GM18498 (cell line): ENCODE measurements around the gene CEP290.
A peak's percentile ranks its signal among the peaks of the same experiment; 100 is the strongest.
"Not testable (repeated sequence)": the region's sequence is repeated elsewhere in the genome, so short reads cannot be mapped to it uniquely, and the experiment has no call there.

Experiments used
- ATAC-seq: cut with Tn5 transposase; IDR thresholded peaks from one replicate; pipeline ENCODE4 v1.9.1; 2021; ENCODE audit warnings: mild to moderate bottlenecking, moderate library complexity; ENCODE audit not compliant: unreplicated experiment

CEP290 gene

DNA sequence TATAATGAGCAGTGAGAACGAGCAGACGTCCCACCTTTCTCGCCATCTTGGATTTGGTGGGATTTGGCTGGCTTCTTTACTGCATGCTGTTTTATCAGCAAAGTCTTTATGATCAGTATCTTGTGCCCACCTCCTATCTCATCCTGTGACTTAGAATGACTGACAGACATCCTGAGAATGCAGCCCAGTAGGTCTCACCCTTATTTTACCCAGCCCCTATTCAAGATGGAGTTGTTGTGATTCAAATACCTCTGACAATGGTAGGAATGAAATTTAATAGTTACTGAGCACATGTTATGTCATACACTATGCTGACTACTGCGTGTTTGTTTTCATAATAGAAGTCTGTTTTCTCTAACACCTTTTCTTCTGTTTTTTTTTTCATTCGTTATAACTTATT lies 2.1 kb upstream of the CEP290 start:
- ATAC-seq, result no peak

DNA sequence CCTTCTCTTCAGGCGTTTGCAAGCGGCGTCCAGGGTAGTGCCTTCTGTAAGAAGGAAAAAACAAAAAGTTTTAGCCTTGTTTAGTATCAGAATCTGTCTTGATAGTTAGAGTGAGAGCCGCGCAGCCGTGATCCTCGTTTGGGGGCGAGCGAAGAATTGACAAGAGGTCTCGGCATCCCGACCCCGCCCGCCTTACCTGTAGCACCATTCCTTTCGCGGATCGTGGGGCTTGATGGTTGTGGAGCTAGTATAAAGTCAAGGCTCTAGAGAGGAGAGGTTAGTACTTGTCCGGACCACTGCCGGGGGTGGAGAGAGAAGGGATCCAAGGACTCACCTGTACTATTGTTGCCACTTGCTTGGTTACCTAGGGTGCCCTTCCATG lies 713 bp upstream of the CEP290 start:
- ATAC-seq, result peak; percentile 8

DNA sequence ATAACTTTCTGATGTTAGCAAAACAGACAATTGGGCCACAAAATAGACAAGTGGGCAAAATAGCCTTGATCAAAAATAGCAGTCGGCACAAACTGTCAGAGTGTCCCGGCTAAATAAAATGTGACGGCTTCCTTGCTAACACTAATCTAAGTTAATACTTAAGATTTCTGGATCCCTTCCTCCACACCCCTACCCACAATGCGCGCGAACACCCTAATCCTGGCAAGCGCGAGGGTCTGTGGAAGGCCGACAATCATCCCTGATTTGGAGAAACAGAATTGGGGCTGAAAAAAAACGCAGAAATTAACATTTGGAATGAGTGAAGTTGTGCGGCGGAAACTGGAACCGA lies 489 bp downstream of the CEP290 start:
- no peak for ATAC-seq

DNA sequence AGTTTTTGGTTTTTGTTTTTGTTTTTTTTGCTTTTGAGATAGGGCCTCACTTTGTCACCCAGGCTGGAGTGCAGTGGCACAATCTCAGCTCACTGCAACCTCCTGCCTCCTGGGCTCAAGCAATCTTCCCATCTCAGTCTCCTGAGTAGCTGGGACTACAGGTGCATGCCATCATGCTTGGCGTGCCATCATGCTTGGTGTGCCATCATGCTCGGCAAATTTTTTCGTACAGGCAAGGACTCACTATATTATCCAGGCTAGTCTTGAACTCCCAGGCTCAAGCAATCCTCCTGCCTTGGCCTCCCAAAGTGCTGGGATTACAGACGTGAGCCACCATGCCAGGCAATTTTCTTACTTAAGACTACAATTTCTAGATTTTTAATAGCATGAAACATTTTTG lies 2.2 kb downstream of the CEP290 start:
- ATAC-seq, result not testable (repeated sequence)

DNA sequence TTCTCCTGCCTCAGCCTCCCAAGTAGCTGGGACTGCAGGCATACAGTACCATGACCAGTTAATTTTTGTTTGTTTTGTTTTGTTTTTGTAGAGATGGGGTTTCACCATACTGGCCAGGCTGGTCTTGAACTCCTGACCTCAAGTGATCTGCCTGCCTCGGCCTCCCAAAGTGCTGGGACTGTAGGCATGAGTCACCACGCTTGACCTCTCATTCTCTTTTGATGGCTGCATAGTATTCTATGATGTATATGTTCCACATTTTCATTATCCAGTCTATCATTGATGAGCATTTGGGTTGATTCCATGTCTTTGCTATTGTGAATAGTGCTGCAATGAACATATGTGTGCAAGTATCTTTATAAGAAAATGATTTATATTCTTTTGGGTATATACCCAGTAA lies 8.7 kb downstream of the CEP290 start:
- ATAC-seq, result not testable (repeated sequence)

DNA sequence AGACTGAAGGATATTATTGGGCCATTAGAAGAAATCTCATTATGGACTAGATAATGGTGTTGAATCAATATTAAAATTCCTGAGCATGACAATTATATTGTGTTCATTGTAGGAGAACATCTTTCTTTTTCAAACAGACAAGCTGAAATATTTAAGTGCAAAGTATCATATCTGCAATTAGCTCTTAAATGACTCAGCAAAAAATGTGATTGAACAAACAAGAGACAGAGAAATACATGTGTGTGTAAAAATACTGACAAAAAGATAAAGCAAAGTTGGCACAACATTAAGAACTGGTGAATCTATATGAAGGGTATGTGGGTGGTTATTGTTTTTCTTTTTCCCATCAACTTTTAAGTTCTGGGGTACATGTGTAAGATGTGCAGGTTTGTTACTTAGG lies 9.5 kb downstream of the CEP290 start:
- no peak for ATAC-seq

DNA sequence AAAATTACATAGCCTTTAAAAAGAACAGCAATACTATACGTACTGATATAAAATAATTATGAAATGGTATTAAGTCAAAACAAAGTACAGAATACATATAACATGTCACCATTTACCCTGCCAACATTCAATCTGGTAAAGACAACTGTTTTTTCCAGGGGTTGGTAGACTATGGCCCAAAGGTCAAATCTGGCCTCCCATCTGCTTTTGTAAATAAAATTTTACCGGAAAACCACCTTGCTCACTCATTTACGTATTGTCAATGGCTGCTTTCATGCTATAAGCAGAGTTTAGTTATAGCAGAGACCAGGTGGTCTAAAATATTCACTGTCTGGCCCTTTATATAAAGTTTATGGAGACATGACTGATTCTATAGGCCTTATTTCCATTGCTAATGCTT lies 14.0 kb downstream of the CEP290 start:
- no peak for ATAC-seq

DNA sequence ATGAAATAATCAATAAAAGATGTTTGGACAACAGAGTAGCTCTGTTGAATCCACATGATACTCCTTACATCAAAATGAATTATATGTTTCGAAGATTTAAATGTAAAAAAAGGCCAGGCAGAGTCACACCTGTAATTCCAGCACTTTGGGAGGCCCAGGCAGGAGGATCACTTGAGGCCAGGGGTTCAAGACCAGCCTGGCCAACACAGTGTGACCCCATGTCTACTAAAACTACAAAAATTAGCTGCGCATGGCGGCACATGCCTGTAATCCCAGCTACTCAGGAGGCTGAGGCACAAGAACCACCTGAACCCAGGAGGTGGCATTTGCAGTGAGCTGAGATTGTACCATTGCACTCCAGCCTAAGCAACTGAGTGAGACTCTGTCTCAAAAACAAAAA lies 14.8 kb downstream of the CEP290 start:
- no peak for ATAC-seq

DNA sequence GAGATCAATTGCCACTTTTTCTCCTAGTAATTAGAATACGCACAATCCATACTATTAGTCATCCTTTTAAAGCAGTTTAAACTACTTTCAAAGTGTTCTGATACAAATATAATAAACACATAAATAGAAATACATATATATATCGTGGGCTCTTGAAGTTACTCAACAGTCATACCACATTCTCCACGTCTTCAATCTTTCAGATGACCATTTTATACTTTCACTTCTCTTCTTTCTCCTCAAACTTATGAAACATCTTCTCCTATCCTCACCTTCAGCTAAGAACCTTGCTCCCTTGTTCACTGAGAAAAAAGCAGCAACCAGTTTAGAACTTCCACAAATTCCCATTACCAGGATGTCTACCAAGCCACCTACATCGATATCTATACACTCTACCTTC lies 19.2 kb downstream of the CEP290 start:
- ATAC-seq, result no peak

DNA sequence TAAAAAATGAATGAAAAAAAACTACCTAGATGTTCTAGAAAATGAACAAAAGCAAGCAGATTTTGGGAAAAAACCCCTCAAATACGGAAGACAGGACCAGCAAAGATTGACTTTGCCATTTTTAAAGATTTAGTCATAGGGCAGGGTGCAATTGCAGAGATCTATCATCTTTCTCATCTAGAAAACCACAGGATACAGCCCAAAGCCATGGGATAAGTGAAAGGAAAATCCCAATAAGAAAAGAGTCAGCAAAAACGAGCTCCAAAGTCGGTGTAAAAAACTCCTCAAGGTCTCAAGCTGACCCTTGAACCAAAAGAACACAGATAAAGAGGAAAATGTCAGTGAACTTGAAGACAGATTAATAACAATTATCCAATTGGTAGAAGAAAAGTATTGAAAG lies 28.0 kb downstream of the CEP290 start:
- ATAC-seq, result no peak

DNA sequence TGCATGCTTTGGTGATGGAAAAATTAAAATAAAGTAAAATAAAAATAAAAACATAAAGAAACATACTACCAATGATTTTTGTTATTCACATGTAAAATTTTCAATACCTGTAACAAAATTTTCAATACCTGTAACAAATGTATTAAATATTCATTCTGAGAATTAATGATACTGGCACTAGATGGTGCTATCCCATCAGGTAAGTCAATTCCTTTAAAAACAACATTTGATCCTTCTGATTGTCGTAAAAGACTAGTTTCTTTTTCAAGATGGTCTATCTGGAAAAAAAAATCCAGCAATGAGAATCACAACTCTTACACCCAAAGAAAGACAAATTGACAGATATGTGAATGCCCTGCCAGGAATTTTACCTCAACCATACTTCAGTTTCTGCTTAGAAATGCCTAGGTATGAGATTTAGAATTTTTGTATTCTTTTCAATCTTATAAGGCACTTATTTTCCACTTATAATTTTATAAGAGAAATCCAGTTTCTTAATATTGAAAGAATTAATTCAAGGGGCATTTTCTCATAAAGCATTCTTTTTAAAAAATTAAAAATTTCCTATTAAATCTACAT lies 30.7 kb downstream of the CEP290 start:
- no peak for ATAC-seq

DNA sequence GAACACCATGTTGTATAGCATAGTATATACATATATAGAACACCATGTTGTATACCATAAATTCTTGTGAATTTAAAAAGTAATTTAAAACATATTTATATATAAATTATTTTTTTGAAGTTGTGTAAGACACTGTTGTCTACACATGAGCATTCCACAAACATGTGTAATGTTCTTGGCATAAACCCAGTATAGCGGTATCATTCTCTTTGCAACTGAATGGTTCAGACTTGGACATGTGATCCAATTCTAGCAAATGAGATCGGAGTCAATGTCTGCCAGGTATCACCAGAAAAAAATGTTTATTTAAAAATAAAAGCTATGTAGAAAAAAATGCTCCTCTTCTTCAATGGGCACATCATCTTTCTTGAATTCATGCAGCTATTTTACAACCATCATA lies 33.9 kb downstream of the CEP290 start:
- ATAC-seq, result no peak

DNA sequence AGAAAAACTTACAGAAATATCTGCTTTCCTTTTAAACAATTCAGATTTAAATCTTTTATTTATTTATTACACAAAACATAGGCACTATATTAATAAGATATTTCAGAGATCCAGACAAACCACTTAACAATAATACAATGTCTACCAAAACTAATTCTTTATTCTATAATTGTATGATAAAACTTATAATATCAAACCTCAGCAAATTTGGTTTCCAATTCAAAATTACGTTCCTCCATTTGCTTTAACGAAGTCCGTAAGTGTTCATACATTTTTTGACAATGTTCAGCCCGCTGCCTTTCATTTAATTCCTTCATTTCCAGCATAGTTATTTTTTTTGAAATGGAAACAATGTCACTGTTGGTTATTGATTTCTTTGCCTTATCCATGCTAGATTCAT lies 48.3 kb downstream of the CEP290 start:
- ATAC-seq, result no peak

DNA sequence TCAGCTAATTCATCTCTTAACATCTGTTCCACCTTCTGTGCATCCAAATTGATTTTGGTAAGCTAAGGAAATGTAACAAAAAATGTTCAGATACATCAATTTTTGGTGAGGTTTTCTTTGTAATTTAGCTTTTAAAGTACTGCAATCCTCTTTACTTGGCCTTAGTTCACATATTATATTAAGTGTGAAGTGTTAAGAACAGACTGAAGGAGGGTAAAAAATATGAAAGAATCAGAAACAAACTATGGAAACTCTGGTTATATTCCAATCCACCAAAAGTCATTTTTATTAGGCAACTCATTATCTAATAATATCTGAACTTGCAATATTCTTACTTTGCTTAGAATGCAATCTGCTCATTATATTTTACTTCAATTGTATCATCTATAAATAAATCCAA lies 49.1 kb downstream of the CEP290 start:
- no peak for ATAC-seq

DNA sequence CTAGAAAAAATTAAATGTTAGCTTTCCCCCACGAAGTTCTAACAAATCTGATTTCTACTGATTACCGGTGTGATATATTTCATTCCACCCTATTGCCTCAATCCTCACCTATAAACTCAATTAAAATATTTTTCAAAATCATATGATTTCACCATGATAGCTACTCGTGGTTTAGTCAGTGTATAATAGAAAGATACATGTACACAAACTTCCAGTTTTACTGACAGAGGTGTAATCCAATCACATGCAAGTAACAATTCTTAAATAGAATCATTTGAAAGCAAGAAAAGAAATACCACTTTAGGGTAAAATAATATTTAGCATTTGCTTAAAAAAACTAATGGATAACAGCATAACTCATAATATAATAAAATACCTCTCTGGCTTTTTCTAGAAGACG lies 57.7 kb downstream of the CEP290 start:
- ATAC-seq, result no peak

DNA sequence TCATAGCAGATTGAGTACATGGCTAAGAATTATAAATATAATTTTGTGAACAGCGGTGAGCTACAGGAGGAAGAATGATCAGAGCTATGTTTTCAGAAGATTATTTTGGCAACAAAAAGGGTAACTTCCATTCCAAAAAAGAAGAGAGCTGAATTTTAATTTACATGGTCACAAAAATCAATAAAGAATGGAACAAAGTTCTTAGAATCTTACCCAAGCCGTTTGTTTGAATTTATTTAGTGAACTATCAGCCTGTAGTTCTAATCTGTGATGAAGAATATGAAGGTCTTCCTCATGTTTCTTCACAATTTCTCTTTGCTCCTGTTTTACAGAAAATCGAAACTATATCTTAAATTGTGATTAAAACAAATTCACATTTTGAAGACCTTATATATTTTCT lies 58.3 kb downstream of the CEP290 start:
- no peak for ATAC-seq

DNA sequence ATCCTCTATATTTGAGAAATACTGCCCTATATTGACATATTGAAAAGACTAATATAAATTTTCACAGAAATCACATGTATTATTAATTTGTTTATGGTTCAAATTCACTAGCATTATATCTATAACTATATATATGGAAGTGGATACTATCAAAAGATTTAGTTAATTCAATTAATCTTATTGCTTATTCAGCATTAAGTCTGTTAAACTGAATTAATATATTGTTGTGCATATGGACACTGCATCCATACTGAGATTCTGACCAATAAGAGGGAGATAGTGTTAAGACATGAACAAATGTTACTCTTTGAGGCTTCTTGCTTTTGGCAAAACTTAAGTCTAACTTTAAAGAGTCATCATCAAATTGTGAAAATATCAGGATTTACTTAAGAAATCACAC lies 60.6 kb downstream of the CEP290 start:
- ATAC-seq, result no peak

DNA sequence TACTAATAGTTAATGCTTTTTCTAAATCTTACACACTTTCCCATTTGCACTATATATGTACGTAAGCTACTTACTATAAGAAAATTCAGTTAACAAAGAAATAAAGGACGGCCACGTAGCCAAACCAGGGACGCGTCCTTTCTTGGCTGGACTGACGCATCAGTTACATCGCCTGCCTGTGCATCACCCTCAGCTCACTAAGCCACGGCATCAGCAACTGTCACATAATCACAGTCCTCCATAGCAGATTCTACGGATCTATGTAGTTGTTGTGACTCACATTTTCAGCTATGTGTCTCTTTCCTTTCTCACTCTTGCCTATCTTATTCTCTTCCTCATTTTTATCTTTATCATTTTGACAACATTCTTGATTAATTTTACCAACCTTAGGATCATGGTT lies 74.6 kb downstream of the CEP290 start:
- ATAC-seq, result no peak

DNA sequence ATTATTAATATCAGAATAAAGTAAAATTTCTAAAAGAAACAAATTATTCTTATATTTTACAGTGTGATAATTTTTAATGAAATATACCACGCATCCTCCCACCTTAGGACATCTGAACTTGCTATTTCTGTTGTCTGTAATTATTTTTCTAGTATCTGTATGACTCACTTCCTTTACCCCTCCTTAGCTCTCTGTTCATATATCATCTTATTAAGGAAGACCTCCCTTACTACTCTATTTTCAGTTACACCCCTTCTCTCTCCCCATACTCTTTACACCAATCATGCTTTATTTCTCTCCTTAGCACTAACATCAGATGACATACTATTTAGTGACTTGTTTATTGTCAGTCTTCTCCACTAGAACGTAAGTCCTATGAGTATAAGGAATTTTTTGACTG lies 78.5 kb downstream of the CEP290 start:
- peak; percentile 80 for ATAC-seq

DNA sequence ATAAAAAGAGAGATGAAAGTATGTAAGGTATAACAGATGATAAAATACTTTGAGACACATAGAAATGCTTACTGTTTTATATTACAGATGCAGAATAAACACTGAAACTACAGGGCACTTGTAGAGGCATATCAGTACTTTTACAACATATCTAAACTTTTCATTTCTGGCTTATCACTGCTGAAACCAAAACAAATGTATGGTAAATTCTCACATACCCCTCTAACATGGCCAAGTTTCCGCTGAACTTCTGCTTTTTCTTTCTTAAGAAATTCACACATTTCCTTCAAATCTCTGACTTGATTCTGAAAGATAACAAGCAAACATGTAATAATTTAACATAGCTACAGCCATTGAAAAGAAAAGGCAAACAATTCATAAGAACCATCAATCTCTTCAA lies 79.4 kb downstream of the CEP290 start:
- ATAC-seq, result peak; percentile 88

DNA sequence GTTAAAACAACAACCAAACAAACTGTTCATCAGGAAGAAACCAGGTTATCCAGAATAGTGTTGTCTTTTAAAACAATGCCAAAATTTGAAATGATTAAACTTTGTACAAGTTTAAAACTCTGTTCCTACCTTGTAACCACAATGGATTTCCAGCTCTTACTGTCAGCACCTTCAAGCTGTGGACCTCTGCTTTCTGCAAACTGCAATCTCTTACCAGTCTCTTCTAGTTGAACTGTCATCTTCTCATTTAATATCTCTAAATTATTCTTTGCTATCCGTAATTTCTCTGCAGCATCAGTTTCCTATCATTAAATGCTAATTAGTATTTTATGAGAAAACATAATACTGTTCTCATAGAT lies 83.2 kb downstream of the CEP290 start:
- no peak for ATAC-seq

DNA sequence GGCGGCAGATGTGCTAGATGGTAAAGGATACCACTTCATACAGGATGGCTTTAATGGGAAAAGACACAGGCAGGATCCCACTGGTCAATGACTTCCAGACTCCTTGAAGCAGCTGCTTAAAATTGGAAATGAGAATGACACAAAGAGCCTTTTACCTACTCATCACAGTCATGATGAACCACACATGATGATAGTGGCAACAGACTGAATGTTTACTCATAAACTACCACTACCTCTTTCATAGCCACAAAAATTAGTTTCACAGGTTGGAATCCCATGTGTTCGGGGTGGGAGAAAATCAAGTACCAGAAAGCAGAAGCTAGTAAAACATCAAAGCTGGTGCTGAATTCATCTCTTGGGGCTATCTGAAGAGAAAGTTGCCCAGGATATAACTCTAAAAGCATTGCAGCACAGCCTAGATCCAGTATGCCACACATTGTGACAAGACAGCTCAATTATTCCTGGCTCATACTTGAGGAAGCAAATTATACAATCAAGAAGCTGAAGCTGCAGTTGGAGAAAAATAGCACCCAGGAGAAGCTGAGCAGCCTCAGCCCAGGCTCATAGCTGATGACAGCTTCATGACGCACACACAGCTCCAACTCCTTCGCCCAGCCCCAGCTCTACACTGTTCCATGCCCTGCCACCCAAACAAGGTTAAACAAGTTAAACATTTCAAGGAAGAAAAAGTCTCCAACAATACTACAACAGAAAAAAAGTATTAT lies 83.7 kb downstream of the CEP290 start:
- no peak for ATAC-seq

DNA sequence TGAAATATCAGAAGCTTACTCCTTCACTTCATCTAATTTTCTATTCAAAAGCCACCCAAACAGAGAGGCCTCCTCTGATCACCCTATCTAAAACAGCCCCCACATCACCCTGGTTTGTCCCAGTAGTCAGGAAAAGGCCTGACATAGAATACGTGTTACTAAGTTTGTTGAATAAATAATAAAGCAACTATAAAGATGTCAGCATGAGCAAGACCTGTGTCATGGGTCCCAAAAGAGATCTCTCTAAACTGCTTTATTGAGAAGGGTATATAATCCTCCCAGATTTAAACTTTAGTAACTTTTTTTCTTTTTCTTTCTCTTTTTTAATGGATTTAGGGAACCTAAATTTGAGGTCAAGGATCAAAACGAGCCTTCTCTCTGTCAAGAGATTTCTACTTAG lies 85.3 kb downstream of the CEP290 start:
- ATAC-seq, result no peak
